IgD-negative memory B cell (primary cell): ENCODE data around the gene SHB. TPM values are rescaled to one million over a fixed set of nuclear protein-coding genes. Genes with fewer than 3 reads are reported as not detected.
A peak's percentile ranks its signal among the peaks of the same experiment; 100 is the strongest.

Experiments used
- H3K27ac Mint-ChIP-seq, 3 donors: one replicate each; pipeline ENCODE4 v1.8.0; 2020 to 2022; ENCODE audit warnings: mild to moderate bottlenecking in 3 of 3, mixed read lengths in 3 of 3, moderate library complexity in 1 of 3
- H3K27me3 Mint-ChIP-seq: one replicate; pipeline ENCODE4 v1.8.0; 2021; ENCODE audit warnings: mixed read lengths
- H3K36me3 Mint-ChIP-seq: one replicate; pipeline ENCODE4 v1.8.0; 2020; ENCODE audit warnings: mild to moderate bottlenecking, mixed read lengths
- H3K4me1 Mint-ChIP-seq, 3 donors: one replicate each; pipeline ENCODE4 v1.8.0; 2020 to 2022; ENCODE audit warnings: mixed read lengths in 3 of 3, mild to moderate bottlenecking in 1 of 3
- H3K4me3 Mint-ChIP-seq, 4 donors: one replicate each; pipeline ENCODE4 v1.8.0; 2020 to 2022; ENCODE audit warnings: mild to moderate bottlenecking in 4 of 4, mixed read lengths in 4 of 4, moderate library complexity in 3 of 4
- H3K9me3 Mint-ChIP-seq, 3 donors: one replicate each; pipeline ENCODE4 v1.8.0; 2020 to 2021; ENCODE audit warnings: mixed read lengths in 3 of 3, mild to moderate bottlenecking in 1 of 3
- polyA plus RNA-seq: library from polyadenylated mRNA; unstranded; fragments of 300-500 nt; fragmentation: Illumina TruSeq; gene quantifications from one replicate; pipeline ENCODE4 v1.2.3, GENCODE V29; 2021

The SHB gene
- polyA plus RNA-seq, 1 donor from 2014 or later, result not detected

DNA sequence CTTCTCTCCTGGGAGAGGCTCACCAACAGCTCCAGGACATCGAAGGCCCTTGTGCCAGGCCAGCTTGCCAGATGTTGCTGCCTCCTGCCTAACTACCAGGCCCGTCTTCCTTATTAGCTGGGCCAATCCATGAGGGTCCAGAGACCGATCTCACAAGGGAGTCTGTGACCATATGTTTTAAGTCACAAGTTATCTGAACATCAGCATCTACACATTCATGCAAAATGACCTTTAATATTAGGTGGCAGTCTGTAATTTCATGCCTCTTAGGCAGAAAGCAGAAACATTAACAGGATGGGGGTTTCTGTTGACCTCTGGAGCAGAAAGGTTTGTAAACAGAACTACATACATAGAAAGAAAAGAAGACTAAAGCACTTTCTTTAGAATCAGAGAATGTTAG lies 90.0 kb downstream of the SHB start:
- Mint-ChIP-seq H3K9me3 (no peaks in the 10 kb centered on the region), H3K36me3 (peaks cover 4% of the 10 kb centered on the region), H3K27ac (no peak overlapping the region), H3K4me3 (no peak overlapping the region), H3K4me1 (no peaks in the 10 kb centered on the region), H3K27me3 (no peaks in the 10 kb centered on the region)

DNA sequence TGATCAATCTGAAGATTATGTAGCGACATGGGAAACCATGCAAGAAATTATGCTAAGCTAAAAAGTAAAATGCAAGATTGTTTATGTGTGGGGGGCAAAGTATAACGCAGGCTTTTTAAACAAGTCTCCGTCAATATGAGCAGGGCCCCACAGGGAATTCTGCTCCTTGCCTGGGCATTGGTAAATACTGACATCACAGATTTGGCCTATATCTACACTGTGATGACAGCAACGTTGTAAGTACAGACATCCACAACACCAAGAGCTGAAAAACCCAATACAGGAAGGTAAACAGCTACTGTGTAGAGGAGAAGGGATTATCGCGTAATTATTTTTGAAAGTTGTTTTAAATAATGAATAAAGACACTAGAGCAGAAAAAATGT lies 90.6 kb downstream of the SHB start:
- Mint-ChIP-seq H3K27ac (no peak overlapping the region), H3K4me3 (no peak overlapping the region), H3K4me1 (no peaks in the 10 kb centered on the region), H3K36me3 (peaks cover 4% of the 10 kb centered on the region), H3K27me3 (no peaks in the 10 kb centered on the region), H3K9me3 (no peaks in the 10 kb centered on the region)

DNA sequence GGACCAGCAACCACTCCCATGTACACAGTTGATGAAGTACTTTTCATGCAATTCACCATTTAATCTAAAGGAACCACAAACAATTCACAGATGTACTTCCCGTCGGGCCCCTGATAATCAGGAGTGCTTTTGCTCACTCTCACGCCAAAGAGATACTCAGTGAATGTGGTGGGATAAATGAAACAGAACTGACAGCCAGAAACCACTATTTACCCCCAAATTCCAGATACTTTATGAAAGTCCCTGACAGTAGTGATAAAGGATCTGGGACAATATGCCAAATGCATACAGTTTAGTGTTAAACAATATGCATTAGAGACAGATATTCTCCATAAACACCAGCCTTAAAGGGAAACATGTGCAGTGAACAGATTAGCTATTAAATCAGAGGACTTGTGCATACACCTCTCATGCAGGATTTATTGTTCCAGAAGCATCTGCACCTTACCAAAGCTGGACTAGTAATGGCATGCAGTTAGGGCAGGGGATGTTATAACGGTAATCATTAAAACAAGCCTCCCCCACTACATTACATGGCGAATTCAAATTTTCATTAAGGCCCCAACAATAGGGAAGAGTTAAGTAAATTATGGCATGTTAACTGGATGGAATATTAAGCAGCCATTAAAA lies 91.1 kb downstream of the SHB start:
- peaks cover 4% of the 10 kb centered on the region for H3K36me3 Mint-ChIP-seq
- H3K27me3 Mint-ChIP-seq, result no peaks in the 10 kb centered on the region
- no peaks in the 10 kb centered on the region for H3K9me3 Mint-ChIP-seq
- no peak overlapping the region for H3K27ac Mint-ChIP-seq
- H3K4me1 Mint-ChIP-seq, result no peaks in the 10 kb centered on the region
- no peak overlapping the region for H3K4me3 Mint-ChIP-seq

DNA sequence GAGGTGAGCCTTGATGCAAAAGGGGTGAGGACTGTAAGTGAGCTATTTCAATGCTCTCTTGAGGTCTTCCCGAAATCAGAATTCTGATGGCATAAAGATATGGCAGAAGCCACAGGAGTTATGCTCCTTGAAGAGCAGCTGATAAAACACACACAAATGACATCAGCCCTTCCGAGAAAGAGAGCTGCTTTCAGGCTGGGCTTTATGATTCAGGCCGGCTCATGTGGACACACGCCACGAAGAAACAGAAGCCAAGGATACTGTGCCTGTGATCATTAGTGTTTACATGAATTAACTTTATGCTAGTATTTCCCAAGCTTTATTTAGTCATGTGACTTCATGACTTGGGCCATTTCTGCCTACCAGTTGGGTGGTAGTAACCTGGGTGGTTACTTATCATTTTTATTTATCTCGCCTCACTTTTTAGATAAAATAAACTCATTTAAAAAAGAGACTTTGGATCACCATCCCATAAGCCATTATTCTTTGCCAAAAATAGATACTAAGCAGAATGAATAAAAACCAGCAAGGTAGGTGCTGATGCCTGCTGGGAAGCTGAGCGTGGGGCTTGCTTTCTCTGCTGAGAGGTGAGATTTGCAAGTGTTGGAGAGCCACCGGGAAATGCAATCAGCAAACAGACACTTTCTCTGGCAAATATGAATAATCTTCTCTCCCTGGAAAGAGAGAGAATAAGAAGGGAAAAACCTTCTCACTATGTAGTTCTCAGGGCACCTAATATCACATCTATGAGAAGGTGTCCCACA lies 92.1 kb downstream of the SHB start:
- H3K27me3 Mint-ChIP-seq, result no peaks in the 10 kb centered on the region
- peaks cover 4% of the 10 kb centered on the region for H3K36me3 Mint-ChIP-seq
- no peaks in the 10 kb centered on the region for H3K9me3 Mint-ChIP-seq
- H3K4me1 Mint-ChIP-seq, result no peaks in the 10 kb centered on the region
- H3K4me3 Mint-ChIP-seq, result no peak overlapping the region
- H3K27ac Mint-ChIP-seq, result no peak overlapping the region

DNA sequence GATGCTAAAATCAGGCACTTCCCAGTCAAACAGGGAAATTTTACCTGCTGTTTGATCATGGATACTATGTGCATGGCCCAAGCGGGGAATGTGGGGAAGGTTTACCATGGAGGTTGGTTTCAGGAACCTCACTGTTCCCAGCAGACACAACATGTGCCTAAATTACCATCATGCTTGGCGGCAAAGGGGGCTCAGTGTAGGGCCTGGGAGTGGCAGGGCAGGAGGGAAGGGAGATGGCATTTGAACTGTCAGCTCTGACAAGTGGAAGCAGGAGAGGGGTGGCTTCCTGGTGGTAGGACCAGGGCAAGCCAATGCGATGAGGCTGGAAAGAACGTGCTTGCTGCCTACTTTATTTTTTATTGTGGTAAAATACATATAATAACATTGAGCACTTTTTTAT lies 93.4 kb downstream of the SHB start:
- H3K9me3 Mint-ChIP-seq, result no peaks in the 10 kb centered on the region
- H3K36me3 Mint-ChIP-seq, result peaks cover 4% of the 10 kb centered on the region
- no peaks in the 10 kb centered on the region for H3K27me3 Mint-ChIP-seq
- no peak overlapping the region for H3K4me3 Mint-ChIP-seq
- H3K27ac Mint-ChIP-seq, result no peak overlapping the region
- H3K4me1 Mint-ChIP-seq, result no peaks in the 10 kb centered on the region

DNA sequence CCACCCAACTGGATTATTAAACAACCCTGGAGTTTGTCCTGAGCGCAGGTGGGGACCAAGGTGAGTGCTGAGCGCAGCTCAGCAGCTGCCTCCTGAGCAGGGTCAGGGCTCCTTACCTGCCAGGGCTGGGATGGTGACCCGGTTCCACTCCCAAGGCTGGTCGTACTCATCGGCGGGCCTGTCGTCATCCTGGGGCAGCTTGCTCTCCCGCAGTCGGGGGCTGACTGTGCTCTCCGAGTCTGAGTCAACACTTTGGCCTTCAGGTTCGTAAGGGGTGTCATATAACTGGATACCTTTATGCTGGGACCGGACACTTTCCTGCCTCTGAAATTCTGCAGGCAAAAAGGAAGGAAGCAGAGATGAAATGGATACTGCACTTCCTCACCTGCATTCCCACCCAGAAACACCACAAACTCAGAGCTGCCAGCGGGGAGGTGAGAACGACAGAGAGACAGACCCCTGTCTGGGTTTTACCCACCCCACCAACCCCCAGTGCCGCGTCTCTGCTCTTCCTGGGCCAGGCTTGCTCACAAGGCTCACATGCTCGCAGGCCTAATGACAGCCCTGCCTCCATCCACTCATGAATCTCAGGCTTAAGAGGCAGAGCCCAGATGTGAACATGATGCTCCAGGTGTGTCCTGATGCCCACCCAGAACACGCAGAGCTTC lies 94.4 kb downstream of the SHB start:
- no peaks in the 10 kb centered on the region for H3K9me3 Mint-ChIP-seq
- no peaks in the 10 kb centered on the region for H3K27me3 Mint-ChIP-seq

DNA sequence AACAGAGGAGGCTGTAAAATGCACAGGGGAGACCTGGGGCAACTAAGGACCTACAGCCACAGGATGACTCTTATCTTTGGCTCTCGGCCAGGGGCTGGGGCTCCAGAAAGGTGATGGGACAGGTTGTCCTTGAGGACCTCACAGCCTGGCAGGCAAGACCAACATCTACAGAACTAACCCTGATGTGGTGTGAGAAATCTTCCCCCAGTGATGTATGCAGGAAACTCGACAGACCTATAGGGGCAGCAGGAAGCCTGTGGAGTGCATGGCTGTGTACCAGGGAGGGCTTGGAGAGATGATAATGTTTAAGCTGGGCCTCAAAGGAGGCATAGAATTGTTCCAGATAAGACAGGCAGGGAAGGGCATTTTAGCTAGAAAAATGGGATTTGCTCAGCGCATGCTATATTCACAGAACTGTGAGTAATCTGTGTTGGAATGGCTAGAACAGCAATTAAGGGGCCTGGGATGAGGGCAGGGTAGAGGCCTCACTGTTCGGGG lies 96.6 kb downstream of the SHB start:
- Mint-ChIP-seq H3K9me3 (no peaks in the 10 kb centered on the region), H3K36me3 (no peaks in the 10 kb centered on the region), H3K4me3 (no peak overlapping the region), H3K27ac (no peak overlapping the region), H3K4me1 (no peaks in the 10 kb centered on the region), H3K27me3 (peaks cover 4% of the 10 kb centered on the region)

More for the DNA sequence above, 94.4 kb downstream of the SHB start:
- H3K36me3 Mint-ChIP-seq, result no peaks in the 10 kb centered on the region
- H3K4me3 Mint-ChIP-seq, result no peak overlapping the region
- no peaks in the 10 kb centered on the region for H3K4me1 Mint-ChIP-seq
- H3K27ac Mint-ChIP-seq, result no peak overlapping the region

DNA sequence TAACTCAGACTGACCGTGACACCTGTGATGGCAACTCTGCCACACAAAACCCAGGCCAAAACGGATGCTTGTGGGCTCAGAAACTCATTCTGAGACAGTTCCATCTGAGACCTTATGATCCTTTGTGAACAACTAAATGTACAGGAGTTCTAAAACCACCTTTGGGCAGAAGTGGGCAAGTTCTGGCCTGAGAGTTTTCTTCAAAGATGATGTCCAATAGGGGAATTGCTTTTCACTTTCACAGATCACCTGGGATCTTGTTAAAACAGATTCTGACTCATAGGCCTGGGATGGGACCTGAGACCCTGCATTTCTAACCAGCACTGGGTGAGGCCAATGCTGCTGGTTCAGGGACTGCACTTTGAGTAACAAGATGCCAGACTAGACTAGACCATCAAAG lies 97.3 kb downstream of the SHB start:
- Mint-ChIP-seq H3K27ac (no peak overlapping the region), H3K36me3 (no peaks in the 10 kb centered on the region), H3K27me3 (peaks cover 4% of the 10 kb centered on the region), H3K9me3 (no peaks in the 10 kb centered on the region), H3K4me3 (no peak overlapping the region), H3K4me1 (no peaks in the 10 kb centered on the region)

DNA sequence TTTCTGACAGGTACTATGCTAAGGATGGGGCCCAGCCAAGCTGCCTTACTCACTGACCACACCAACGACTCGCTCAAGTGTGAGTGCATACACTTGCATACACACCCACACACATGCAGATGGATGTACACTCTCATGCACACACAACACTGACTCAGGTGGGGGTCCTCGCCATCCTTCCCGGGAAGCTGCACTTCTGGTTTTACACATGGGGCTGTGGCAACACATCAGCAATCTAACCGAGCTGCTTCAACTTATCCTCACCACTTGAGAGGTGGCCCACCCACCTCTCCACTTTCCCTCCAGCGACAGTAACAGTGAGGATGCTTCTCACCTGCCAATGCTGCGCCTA lies 97.9 kb downstream of the SHB start:
- no peaks in the 10 kb centered on the region for H3K36me3 Mint-ChIP-seq
- H3K27me3 Mint-ChIP-seq, result peaks cover 4% of the 10 kb centered on the region
- no peak overlapping the region for H3K27ac Mint-ChIP-seq
- H3K4me3 Mint-ChIP-seq, result no peak overlapping the region
- no peaks in the 10 kb centered on the region for H3K9me3 Mint-ChIP-seq
- no peaks in the 10 kb centered on the region for H3K4me1 Mint-ChIP-seq

DNA sequence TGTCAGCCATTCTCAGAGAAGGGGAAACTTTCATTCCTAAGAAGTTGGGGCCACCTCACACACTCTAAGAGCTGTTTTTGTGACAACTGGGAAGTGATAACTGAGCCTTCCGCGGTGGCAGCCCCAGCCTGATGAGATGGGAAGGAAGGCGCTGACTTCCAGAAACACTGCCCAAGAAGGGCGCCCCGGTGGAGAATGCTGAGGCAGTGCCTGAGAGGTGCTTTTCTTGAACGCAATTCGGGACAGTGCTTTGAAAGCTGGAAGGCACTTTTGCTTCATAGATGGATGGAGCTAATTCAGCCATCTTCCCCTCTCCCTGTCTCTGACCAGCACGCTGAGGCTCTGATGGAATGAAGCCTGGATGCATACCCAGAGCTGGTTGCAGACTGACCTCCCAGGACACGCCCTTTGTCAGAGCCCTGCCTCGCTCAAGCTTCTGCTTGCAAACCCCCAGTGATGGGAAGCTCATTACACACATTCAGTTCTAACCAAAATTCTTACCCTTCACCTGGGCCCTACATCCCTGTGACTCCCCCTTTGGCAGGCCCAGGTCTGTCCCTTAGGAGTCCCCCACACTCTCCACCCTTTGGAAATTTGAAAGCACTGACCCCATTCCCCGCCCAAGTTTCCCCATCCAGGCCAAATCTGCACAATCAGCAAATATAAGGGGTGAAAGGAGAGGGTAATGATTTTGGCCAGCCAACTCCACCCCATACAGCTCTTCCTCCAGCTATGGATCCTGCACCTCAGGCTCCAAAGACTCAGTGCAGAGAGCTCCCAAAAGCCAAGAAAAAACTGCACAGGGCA lies 98.5 kb downstream of the SHB start:
- H3K4me1 Mint-ChIP-seq, result no peaks in the 10 kb centered on the region
- peaks cover 4% of the 10 kb centered on the region for H3K27me3 Mint-ChIP-seq
- no peak overlapping the region for H3K4me3 Mint-ChIP-seq
- no peak overlapping the region for H3K27ac Mint-ChIP-seq
- H3K9me3 Mint-ChIP-seq, result no peaks in the 10 kb centered on the region
- no peaks in the 10 kb centered on the region for H3K36me3 Mint-ChIP-seq

DNA sequence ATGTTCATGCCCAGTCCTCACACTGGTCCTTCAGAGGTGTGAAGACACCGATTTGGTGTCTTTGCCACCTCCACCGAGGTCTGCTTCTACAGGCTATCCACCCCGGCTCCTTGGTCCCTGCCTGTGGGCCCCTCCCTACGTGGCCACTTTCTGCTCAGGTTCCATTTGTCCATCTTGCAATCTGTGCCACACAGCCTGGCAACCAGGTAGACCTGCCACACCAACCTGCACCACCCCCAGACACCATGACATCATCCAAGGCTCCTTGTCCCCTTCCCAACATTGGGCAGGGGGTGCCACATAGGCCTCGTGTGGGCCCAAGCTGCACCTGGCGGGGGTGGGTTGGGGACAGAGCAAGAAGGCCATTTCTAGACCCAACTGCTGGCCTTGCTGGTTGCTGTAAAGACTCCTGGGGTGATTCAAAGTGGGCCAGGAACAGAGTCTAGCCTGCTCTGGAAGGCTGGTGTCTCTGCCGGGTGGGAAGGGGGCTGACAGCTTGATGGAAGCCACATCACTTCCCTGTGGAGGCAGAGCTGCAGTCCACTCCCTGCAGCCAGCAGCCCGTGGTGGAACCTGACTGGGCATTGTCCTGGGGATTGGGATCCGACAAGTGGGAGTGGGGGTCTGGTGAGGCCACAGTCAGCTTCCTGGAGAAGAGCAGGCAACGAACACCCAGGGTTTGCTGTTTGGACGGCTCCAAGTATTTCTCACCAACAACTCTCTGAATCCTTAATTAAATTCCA lies 99.3 kb downstream of the SHB start:
- no peaks in the 10 kb centered on the region for H3K9me3 Mint-ChIP-seq
- H3K27me3 Mint-ChIP-seq, result peaks cover 4% of the 10 kb centered on the region
- H3K36me3 Mint-ChIP-seq, result no peaks in the 10 kb centered on the region
- no peaks in the 10 kb centered on the region for H3K4me1 Mint-ChIP-seq
- no peak overlapping the region for H3K4me3 Mint-ChIP-seq
- H3K27ac Mint-ChIP-seq, result peak overlapping the region in 1 of 3 donors; percentile 43

DNA sequence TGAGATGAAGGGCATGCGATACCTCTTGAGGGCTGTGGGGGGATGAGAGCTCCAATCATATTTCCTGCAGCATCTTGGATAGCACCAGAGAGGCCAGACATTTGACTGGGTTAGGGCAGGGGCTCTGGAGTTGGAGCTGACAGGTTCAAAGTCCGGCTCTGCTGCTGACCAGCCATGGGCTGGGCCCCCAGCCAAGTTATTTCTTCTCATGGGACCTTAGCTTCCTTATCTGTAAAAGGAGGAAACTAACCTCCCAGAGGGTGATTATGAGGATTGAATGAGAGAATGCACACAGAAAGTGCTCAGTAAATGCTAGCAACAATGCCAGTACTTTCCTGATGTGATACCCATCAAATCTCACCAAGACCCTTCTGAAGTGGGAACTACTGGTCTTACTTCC lies 99.9 kb downstream of the SHB start:
- Mint-ChIP-seq H3K4me3 (no peak overlapping the region), H3K27me3 (peaks cover 4% of the 10 kb centered on the region), H3K4me1 (no peaks in the 10 kb centered on the region), H3K27ac (peak overlapping the region in 1 of 3 donors; percentile 43), H3K9me3 (no peaks in the 10 kb centered on the region), H3K36me3 (no peaks in the 10 kb centered on the region)

DNA sequence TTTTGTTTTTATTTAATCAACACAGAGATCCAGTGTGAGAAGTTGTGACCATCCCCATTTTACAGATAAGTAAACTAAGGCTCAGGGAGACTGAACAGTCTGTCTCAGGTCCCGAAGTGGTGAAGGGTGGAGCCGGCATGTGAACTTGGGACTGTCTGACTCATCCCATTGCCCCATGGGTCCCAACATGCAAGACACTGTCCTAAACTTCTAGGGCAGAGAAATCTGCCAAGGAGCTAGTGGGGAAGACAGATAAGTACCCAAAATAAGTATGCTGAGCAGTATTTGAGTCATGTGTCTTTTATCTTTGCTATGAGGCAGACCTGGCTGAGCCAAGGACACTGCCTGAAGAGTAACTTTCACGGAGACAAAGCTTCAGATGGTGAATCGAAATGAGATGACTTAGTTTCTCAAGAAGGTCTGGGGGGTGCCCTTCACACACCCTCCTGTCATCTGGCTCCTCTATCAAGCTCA lies 100.8 kb downstream of the SHB start:
- H3K27me3 Mint-ChIP-seq, result peaks cover 4% of the 10 kb centered on the region
- H3K27ac Mint-ChIP-seq, result no peak overlapping the region
- H3K9me3 Mint-ChIP-seq, result no peaks in the 10 kb centered on the region
- no peaks in the 10 kb centered on the region for H3K36me3 Mint-ChIP-seq
- no peaks in the 10 kb centered on the region for H3K4me1 Mint-ChIP-seq
- H3K4me3 Mint-ChIP-seq, result no peak overlapping the region

DNA sequence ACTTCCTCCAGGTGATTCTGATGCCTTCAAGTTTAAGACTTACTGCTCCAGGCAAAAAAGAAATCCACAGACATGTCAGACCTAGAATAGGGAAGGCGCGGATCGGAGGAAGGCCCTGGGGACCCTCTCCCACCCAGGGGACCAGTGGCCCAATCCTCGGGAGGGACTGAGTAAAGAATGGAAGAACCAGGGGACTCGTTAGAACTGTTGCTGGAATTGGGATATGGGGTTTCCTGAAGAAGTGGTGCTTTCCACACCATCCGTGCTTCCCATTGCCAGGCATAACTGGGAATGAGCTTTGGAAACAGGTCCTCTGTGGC lies 101.3 kb downstream of the SHB start:
- Mint-ChIP-seq H3K4me1 (no peaks in the 10 kb centered on the region), H3K9me3 (no peaks in the 10 kb centered on the region), H3K4me3 (no peak overlapping the region)

More for the DNA sequence above, 101.3 kb downstream of the SHB start:
- H3K36me3 Mint-ChIP-seq, result no peaks in the 10 kb centered on the region
- H3K27me3 Mint-ChIP-seq, result peaks cover 4% of the 10 kb centered on the region
- H3K27ac Mint-ChIP-seq, result no peak overlapping the region
